ENCODE measurements around the gene CES2. TPM values are rescaled to one million over a fixed set of nuclear protein-coding genes. Genes with fewer than 3 reads are reported as not detected.

Gene CES2
- total and polyA plus RNA-seq, 5 experiments from 2014 or later = 21.1 to 62.7 (median 31.2) TPM

- peak overlapping the region in 4 of 10 donors; percentile 23 to 58 (median 49) for H3K27ac Mint-ChIP-seq
- peak; percentile 42 to 54 for ATAC-seq
- POLR2A ChIA-PET = no interaction called here
- H3K9me3 Mint-ChIP-seq = no peaks in the 10 kb centered on the region
- peak in 2 of 10 donors; percentile 30 to 34 for DNase-seq
- no peaks in the 10 kb centered on the region for H3K27me3 Mint-ChIP-seq
- no peaks in the 10 kb centered on the region for H3K36me3 Mint-ChIP-seq
- H3K4me3 Mint-ChIP-seq = peak overlapping the region in 1 of 10 donors; percentile 49
- peaks cover 6 to 11% (median 7%) of the 10 kb centered on the region in 4 donors for H3K4me1 Mint-ChIP-seq
Measured at GRCh38 chr16:66905633-66906539, 29.4 kb upstream of the CES2 start.

GRCh38 chr16:66906916-66907836, 28.1 kb upstream of the CES2 start:
- DNase-seq (peak in 1 of 10 donors; percentile 26), ATAC-seq (no peak)
- Mint-ChIP-seq H3K4me3 (no peak overlapping the region), H3K9me3 (no peaks in the 10 kb centered on the region), H3K27ac (peak overlapping the region in 1 of 10 donors; percentile 51), H3K27me3 (peaks cover 0 to 1% (median 0%) of the 10 kb centered on the region in 5 donors), H3K4me1 (peaks cover 6 to 11% (median 7%) of the 10 kb centered on the region in 4 donors), H3K36me3 (no peaks in the 10 kb centered on the region)
- POLR2A ChIA-PET = interaction anchor here (0.6 kb wide), 1 partner anchor 32 kb away, joined by 5 read pairs; no protein-coding TSS in a partner anchor

- Mint-ChIP-seq H3K4me3 (no peak overlapping the region), H3K27ac (peak overlapping the region in 1 of 10 donors; percentile 21), H3K9me3 (no peaks in the 10 kb centered on the region), H3K4me1 (peaks cover 6 to 11% (median 7%) of the 10 kb centered on the region in 4 donors), H3K36me3 (no peaks in the 10 kb centered on the region), H3K27me3 (peaks cover 0 to 1% (median 0%) of the 10 kb centered on the region in 5 donors)
- peak in 1 of 10 donors; percentile 19 for DNase-seq
- POLR2A ChIA-PET = no interaction called here
- no peak for ATAC-seq
Measured at GRCh38 chr16:66908116-66908515, 27.2 kb upstream of the CES2 start.

GRCh38 chr16:66908762-66909559, 26.4 kb upstream of the CES2 start:
- no peaks in the 10 kb centered on the region for H3K9me3 Mint-ChIP-seq
- DNase-seq (no peak), ATAC-seq (no peak)
- no peak overlapping the region for H3K4me3 Mint-ChIP-seq
- H3K27me3 Mint-ChIP-seq = peaks cover 0 to 1% (median 0%) of the 10 kb centered on the region in 5 donors
- H3K27ac Mint-ChIP-seq = no peak overlapping the region
- H3K36me3 Mint-ChIP-seq = no peaks in the 10 kb centered on the region
- POLR2A ChIA-PET = no interaction called here
- peaks cover 6 to 11% (median 7%) of the 10 kb centered on the region in 4 donors for H3K4me1 Mint-ChIP-seq

GRCh38 chr16:66910175-66910940, 25.0 kb upstream of the CES2 start:
- Mint-ChIP-seq H3K4me3 (no peak overlapping the region), H3K27me3 (peaks cover 0 to 4% (median 0%) of the 10 kb centered on the region in 5 donors), H3K4me1 (peaks cover 6 to 11% (median 7%) of the 10 kb centered on the region in 4 donors), H3K36me3 (no peaks in the 10 kb centered on the region), H3K27ac (no peak overlapping the region), H3K9me3 (no peaks in the 10 kb centered on the region)
- no peak for ATAC-seq
- POLR2A ChIA-PET = interaction anchor here (1.7 kb wide), 1 partner anchor 24 kb away, joined by 3 read pairs; the partner anchor contains the start of gene CIAO2B
- no peak for DNase-seq

- H3K36me3 Mint-ChIP-seq = no peaks in the 10 kb centered on the region
- peaks cover 0 to 4% (median 0%) of the 10 kb centered on the region in 5 donors for H3K27me3 Mint-ChIP-seq
- H3K9me3 Mint-ChIP-seq = no peaks in the 10 kb centered on the region
- no peak for DNase-seq
- peaks cover 3 to 5% (median 3%) of the 10 kb centered on the region in 4 donors for H3K4me1 Mint-ChIP-seq
- H3K27ac Mint-ChIP-seq = no peak overlapping the region
- no peak for ATAC-seq
- H3K4me3 Mint-ChIP-seq = no peak overlapping the region
- POLR2A ChIA-PET = interaction anchor here (1.7 kb wide), 1 partner anchor 23 kb away, joined by 3 read pairs; the partner anchor contains the start of gene CIAO2B
Measured at GRCh38 chr16:66911112-66911511, 24.2 kb upstream of the CES2 start.

GRCh38 chr16:66911801-66912200, 23.5 kb upstream of the CES2 start:
- Mint-ChIP-seq H3K9me3 (no peaks in the 10 kb centered on the region), H3K27ac (no peak overlapping the region), H3K27me3 (peaks cover 0 to 4% (median 0%) of the 10 kb centered on the region in 5 donors), H3K36me3 (no peaks in the 10 kb centered on the region), H3K4me3 (no peak overlapping the region), H3K4me1 (no peaks in the 10 kb centered on the region)
- POLR2A ChIA-PET = no interaction called here
- DNase-seq (no peak), ATAC-seq (no peak)

- POLR2A ChIA-PET = interaction anchor here (0.6 kb wide), 1 partner anchor 44 kb away, joined by 3 read pairs; no protein-coding TSS in a partner anchor
- no peak overlapping the region for H3K27ac Mint-ChIP-seq
- H3K36me3 Mint-ChIP-seq = no peaks in the 10 kb centered on the region
- H3K9me3 Mint-ChIP-seq = no peaks in the 10 kb centered on the region
- no peak for DNase-seq
- H3K4me1 Mint-ChIP-seq = no peaks in the 10 kb centered on the region
- no peak for ATAC-seq
- no peak overlapping the region for H3K4me3 Mint-ChIP-seq
- peaks cover 0 to 4% (median 1%) of the 10 kb centered on the region in 5 donors for H3K27me3 Mint-ChIP-seq
Measured at GRCh38 chr16:66913081-66913480, 22.2 kb upstream of the CES2 start.

- POLR2A ChIA-PET = no interaction called here
- H3K36me3 Mint-ChIP-seq = no peaks in the 10 kb centered on the region
- ATAC-seq (no peak), DNase-seq (no peak)
- H3K27me3 Mint-ChIP-seq = peaks cover 0 to 4% (median 1%) of the 10 kb centered on the region in 5 donors
- peak overlapping the region in 1 of 10 donors; percentile 25 for H3K27ac Mint-ChIP-seq
- H3K9me3 Mint-ChIP-seq = no peaks in the 10 kb centered on the region
- no peaks in the 10 kb centered on the region for H3K4me1 Mint-ChIP-seq
- no peak overlapping the region for H3K4me3 Mint-ChIP-seq
Measured at GRCh38 chr16:66913711-66914110, 21.6 kb upstream of the CES2 start.

- no peaks in the 10 kb centered on the region for H3K9me3 Mint-ChIP-seq
- no peak for DNase-seq
- H3K4me3 Mint-ChIP-seq = no peak overlapping the region
- no peak overlapping the region for H3K27ac Mint-ChIP-seq
- H3K4me1 Mint-ChIP-seq = no peaks in the 10 kb centered on the region
- no peaks in the 10 kb centered on the region for H3K36me3 Mint-ChIP-seq
- POLR2A ChIA-PET = no interaction called here
- ATAC-seq = no peak
- peaks cover 1 to 8% (median 7%) of the 10 kb centered on the region in 5 donors for H3K27me3 Mint-ChIP-seq
Measured at GRCh38 chr16:66914541-66914940, 20.8 kb upstream of the CES2 start.

GRCh38 chr16:66915041-66915440, 20.3 kb upstream of the CES2 start:
- DNase-seq = no peak

More at GRCh38 chr16:66915041-66915440, 20.3 kb upstream of the CES2 start:
- no peak overlapping the region for H3K4me3 Mint-ChIP-seq
- no peaks in the 10 kb centered on the region for H3K36me3 Mint-ChIP-seq
- no peak for ATAC-seq
- H3K9me3 Mint-ChIP-seq = no peaks in the 10 kb centered on the region
- no peak overlapping the region for H3K27ac Mint-ChIP-seq
- H3K4me1 Mint-ChIP-seq = no peaks in the 10 kb centered on the region
- POLR2A ChIA-PET = no interaction called here
- H3K27me3 Mint-ChIP-seq = peaks cover 1 to 11% (median 7%) of the 10 kb centered on the region in 5 donors
